Astrocyte (in vitro differentiated cells and primary cell): ENCODE results near the gene GYS1. TPM values are rescaled to one million over a fixed set of nuclear protein-coding genes. Genes with fewer than 3 reads are reported as not detected.

Experiments used
- DNase-seq: peaks from one replicate; pipeline ENCODE4 v3.0.0-alpha.2; 2010; ENCODE audit warnings: low read depth
- FAIRE-seq: peaks from 2 replicates; lab custom pipeline; 2011; peaks lifted over from hg19 to GRCh38; lab: Jason Lieb, UNC
- H2AFZ ChIP-seq: 2 replicates; pipeline ENCODE4 v1.6.0; 2012; ENCODE audit warnings: low read depth, low read length, inconsistent platforms
- H3K27ac ChIP-seq: 2 replicates; pipeline ENCODE4 v1.5.1; 2011; ENCODE audit warnings: low read depth, low read length, inconsistent platforms
- H3K27me3 ChIP-seq: 2 replicates; pipeline ENCODE4 v1.6.0; 2011; ENCODE audit warnings: low read length, inconsistent platforms; ENCODE audit not compliant: insufficient read depth
- H3K36me3 ChIP-seq: 2 replicates; pipeline ENCODE4 v1.5.1; 2011; ENCODE audit warnings: low read length, inconsistent platforms; ENCODE audit not compliant: insufficient read depth
- H3K4me1 ChIP-seq: 2 replicates; pipeline ENCODE4 v1.5.1; 2011; ENCODE audit warnings: low read length, inconsistent platforms; ENCODE audit not compliant: insufficient read depth
- H3K4me2 ChIP-seq: 2 replicates; pipeline ENCODE4 v1.6.0; 2012; ENCODE audit warnings: low read length, inconsistent platforms
- H3K4me3 ChIP-seq: 2 replicates; pipeline ENCODE4 v1.5.1; 2011; ENCODE audit warnings: low read depth, mild to moderate bottlenecking, low read length, inconsistent platforms; ENCODE audit not compliant: insufficient read depth
- H3K79me2 ChIP-seq: 2 replicates; pipeline ENCODE4 v1.6.0; 2012; ENCODE audit warnings: mild to moderate bottlenecking, low read length, inconsistent platforms; ENCODE audit not compliant: insufficient read depth
- H3K9ac ChIP-seq: 2 replicates; pipeline ENCODE4 v1.6.0; 2012; ENCODE audit warnings: mild to moderate bottlenecking, low read length, inconsistent platforms
- H3K9me3 ChIP-seq: 2 replicates; pipeline ENCODE4 v1.5.1; 2012; ENCODE audit warnings: low read depth, mild to moderate bottlenecking, low read length, inconsistent platforms; ENCODE audit not compliant: insufficient read depth
- H4K20me1 ChIP-seq: 2 replicates; pipeline ENCODE4 v1.6.0; 2012; ENCODE audit warnings: low read length, inconsistent platforms; ENCODE audit not compliant: insufficient read depth
- H3K27ac Mint-ChIP-seq: one replicate; pipeline ENCODE4 v1.8.0; 2021; ENCODE audit warnings: mild to moderate bottlenecking, mixed read lengths; ENCODE audit not compliant: unreplicated experiment
- H3K27me3 Mint-ChIP-seq: one replicate; pipeline ENCODE4 v1.8.0; 2021; ENCODE audit warnings: low read depth, mixed read lengths; ENCODE audit not compliant: unreplicated experiment
- H3K36me3 Mint-ChIP-seq: one replicate; pipeline ENCODE4 v1.8.0; 2021; ENCODE audit warnings: low read depth, mixed read lengths; ENCODE audit not compliant: unreplicated experiment
- H3K4me1 Mint-ChIP-seq: one replicate; pipeline ENCODE4 v1.8.0; 2021; ENCODE audit warnings: low read depth, mixed read lengths; ENCODE audit not compliant: unreplicated experiment
- H3K4me3 Mint-ChIP-seq: one replicate; pipeline ENCODE4 v1.8.0; 2021; ENCODE audit warnings: mild to moderate bottlenecking, moderate library complexity, mixed read lengths; ENCODE audit not compliant: unreplicated experiment
- H3K9me3 Mint-ChIP-seq: one replicate; pipeline ENCODE4 v1.8.0; 2021; ENCODE audit warnings: mild to moderate bottlenecking, mixed read lengths; ENCODE audit not compliant: unreplicated experiment
- EZH2 ChIP-seq: IDR thresholded peaks from 2 replicates; pipeline ENCODE4 v1.6.1; 2012; ENCODE audit warnings: mild to moderate bottlenecking, low read length, inconsistent platforms; ENCODE audit not compliant: insufficient read depth
- total RNA-seq: library from RNA; stranded (reverse); gene quantifications from 2 replicates; pipeline ENCODE4 v1.2.1, GENCODE V29; 2021
- TF ChIP-seq, protein P1 (sequence below): IDR thresholded peaks from 2 replicates; pipeline ENCODE4 v1.5.1; 2011; ENCODE audit warnings: low read depth, mild to moderate bottlenecking, inconsistent platforms, low read length, moderate library complexity; ENCODE audit not compliant: insufficient read depth

The GYS1 gene
- total RNA-seq, 1 donor from 2014 or later: 86.0 TPM

DNA sequence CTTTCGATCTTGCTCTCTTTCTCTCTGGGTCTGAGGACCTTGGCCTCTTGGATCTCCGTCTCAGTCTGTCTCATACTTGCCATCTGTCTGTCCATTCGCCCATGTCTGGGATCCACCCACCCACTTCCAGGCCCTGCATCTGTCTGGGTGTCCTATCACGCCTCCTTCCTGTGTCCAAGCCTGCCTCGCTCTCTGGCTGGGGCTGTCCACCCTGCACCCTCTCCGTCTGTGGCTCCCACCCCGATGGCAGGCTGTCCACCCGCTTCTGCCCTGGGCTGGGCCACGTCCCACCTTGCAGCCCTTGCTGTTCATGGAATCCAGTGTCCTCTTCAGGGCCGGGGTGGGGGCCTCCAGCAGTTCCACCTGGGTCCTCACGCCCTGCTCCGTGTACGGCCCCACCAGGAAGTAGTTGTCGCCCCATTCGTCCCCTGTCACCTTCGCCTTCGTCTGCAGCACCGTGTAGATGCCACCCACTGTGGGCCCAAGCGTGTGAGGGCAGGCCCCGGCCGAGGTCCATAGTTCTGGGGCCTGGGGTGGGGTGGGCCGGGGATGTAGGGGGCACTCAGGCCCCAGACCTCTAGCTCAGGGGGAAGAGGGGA, 2.0 kb downstream of the GYS1 start:
- peaks cover 55% of the 10 kb centered on the region for H3K79me2 ChIP-seq
- H3K27me3 ChIP-seq: no peaks in the 10 kb centered on the region
- Mint-ChIP-seq H3K27ac (no peak overlapping the region), H3K4me3 (peak overlapping the region; percentile 99), H3K4me1 (peaks cover 24% of the 10 kb centered on the region), H3K27me3 (no peaks in the 10 kb centered on the region), H3K9me3 (peaks cover 2% of the 10 kb centered on the region), H3K36me3 (peaks cover 9% of the 10 kb centered on the region)
- H3K4me1 ChIP-seq: peaks cover 23% of the 10 kb centered on the region
- DNase-seq: no peak
- H4K20me1 ChIP-seq: peaks cover 31% of the 10 kb centered on the region
- TF ChIP-seq, protein P1, sequence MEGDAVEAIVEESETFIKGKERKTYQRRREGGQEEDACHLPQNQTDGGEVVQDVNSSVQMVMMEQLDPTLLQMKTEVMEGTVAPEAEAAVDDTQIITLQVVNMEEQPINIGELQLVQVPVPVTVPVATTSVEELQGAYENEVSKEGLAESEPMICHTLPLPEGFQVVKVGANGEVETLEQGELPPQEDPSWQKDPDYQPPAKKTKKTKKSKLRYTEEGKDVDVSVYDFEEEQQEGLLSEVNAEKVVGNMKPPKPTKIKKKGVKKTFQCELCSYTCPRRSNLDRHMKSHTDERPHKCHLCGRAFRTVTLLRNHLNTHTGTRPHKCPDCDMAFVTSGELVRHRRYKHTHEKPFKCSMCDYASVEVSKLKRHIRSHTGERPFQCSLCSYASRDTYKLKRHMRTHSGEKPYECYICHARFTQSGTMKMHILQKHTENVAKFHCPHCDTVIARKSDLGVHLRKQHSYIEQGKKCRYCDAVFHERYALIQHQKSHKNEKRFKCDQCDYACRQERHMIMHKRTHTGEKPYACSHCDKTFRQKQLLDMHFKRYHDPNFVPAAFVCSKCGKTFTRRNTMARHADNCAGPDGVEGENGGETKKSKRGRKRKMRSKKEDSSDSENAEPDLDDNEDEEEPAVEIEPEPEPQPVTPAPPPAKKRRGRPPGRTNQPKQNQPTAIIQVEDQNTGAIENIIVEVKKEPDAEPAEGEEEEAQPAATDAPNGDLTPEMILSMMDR: no peak
- TF ChIP-seq EZH2: no peak
- peak overlapping the region; percentile 93 for H3K4me2 ChIP-seq
- H3K9ac ChIP-seq: peak overlapping the region; percentile 92
- no peak overlapping the region for H3K4me3 ChIP-seq
- H3K9me3 ChIP-seq: no peaks in the 10 kb centered on the region
- no peak for FAIRE-seq
- H3K27ac ChIP-seq: no peak overlapping the region
- H2AFZ ChIP-seq: no peak overlapping the region
- H3K36me3 ChIP-seq: peaks cover 3% of the 10 kb centered on the region

DNA sequence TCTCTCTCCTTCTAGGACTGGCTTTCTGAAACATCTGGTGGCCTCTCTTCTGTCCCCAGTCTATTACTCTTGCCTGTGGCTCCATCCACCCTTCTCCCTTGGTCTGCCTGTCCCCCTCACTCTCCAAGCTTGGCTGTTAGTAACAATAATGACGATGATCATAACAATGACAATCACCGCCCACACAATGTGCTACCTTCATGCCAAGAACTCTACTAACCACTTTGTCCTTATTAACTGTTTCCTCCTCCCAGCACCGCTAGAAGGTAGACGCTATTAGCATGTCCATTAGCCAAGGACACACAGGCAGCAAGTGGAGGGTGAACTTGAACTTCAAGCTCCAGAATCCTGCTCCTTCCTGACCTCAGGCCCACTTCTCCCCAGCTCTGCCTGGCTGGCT, 2.7 kb downstream of the GYS1 start:
- Histone ChIP-seq H3K9me3 (no peaks in the 10 kb centered on the region), H3K27ac (no peak overlapping the region), H2AFZ (no peak overlapping the region), H4K20me1 (peaks cover 31% of the 10 kb centered on the region), H3K4me2 (peak overlapping the region; percentile 28), H3K36me3 (peaks cover 5% of the 10 kb centered on the region), H3K4me3 (no peak overlapping the region), H3K27me3 (no peaks in the 10 kb centered on the region), H3K4me1 (peaks cover 23% of the 10 kb centered on the region), H3K79me2 (peaks cover 49% of the 10 kb centered on the region), H3K9ac (no peak overlapping the region)
- Mint-ChIP-seq H3K36me3 (peaks cover 9% of the 10 kb centered on the region), H3K4me1 (peaks cover 24% of the 10 kb centered on the region), H3K27ac (no peak overlapping the region), H3K4me3 (peak overlapping the region; percentile 79), H3K27me3 (no peaks in the 10 kb centered on the region), H3K9me3 (peaks cover 2% of the 10 kb centered on the region)
- DNase-seq (no peak), FAIRE-seq (no peak)
- TF ChIP-seq, protein P1: no peak
- TF ChIP-seq EZH2: no peak

DNA sequence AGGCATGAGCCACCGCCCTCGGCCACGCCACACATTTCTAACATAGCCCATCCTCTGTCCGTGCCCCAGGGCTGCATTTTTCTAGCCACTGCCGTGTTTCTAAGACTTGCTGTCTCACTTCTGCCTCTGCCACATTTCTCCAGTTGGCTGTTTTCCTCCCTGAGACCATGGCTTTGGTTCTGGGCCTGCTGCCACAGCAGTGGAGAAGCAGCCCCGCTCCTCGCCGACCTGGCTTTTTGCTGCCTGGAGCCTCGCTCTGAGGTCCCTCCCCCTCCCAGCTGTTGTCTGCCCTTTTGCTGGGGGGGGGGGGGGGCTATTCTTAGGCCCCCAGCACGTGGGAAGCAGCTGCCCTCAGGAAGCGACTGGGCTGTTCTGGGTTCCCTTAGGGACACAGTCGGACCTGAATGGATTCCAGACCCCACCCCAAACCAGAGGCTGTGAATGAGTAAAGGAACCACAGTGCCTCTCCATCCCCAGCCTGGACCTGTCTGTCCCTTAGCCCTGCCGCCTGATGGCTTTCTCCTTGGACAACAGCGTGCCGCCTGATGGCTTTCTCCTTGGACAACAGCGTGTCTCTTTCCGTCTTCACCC, 3.3 kb downstream of the GYS1 start:
- peaks cover 9% of the 10 kb centered on the region for H3K36me3 ChIP-seq
- H3K36me3 Mint-ChIP-seq: peaks cover 15% of the 10 kb centered on the region
- H3K4me1 Mint-ChIP-seq: peaks cover 18% of the 10 kb centered on the region
- no peaks in the 10 kb centered on the region for H3K27me3 ChIP-seq
- peak overlapping the region; percentile 79 for H3K4me3 Mint-ChIP-seq
- H3K79me2 ChIP-seq: peaks cover 43% of the 10 kb centered on the region
- peaks cover 27% of the 10 kb centered on the region for H4K20me1 ChIP-seq
- H3K27ac ChIP-seq: no peak overlapping the region
- no peak overlapping the region for H3K9ac ChIP-seq
- no peak for FAIRE-seq
- no peak for DNase-seq
- H3K4me3 ChIP-seq: no peak overlapping the region
- H2AFZ ChIP-seq: no peak overlapping the region
- no peaks in the 10 kb centered on the region for H3K27me3 Mint-ChIP-seq
- H3K9me3 ChIP-seq: no peaks in the 10 kb centered on the region
- no peak for TF ChIP-seq EZH2
- TF ChIP-seq, protein P1: no peak
- H3K4me1 ChIP-seq: peaks cover 20% of the 10 kb centered on the region
- peak overlapping the region; percentile 28 for H3K4me2 ChIP-seq
- peaks cover 2% of the 10 kb centered on the region for H3K9me3 Mint-ChIP-seq
- H3K27ac Mint-ChIP-seq: no peak overlapping the region
